Cardiac septum (tissue), 1 donor: ENCODE data around the gene RNF13. TPM values are rescaled to one million over a fixed set of nuclear protein-coding genes. Genes with fewer than 3 reads are reported as not detected.
"Not testable (repeated sequence)": the region's sequence is repeated elsewhere in the genome, so short reads cannot be mapped to it uniquely, and the experiment has no call there.

Experiments
- DNase-seq: peaks from one replicate; pipeline ENCODE4 v3.0.0-alpha.2; 2020; ENCODE audit warnings: low spot score
- intact Hi-C: fragments of 100-400 bp; cut with DNase I; formaldehyde crosslinking; loops from one replicate; pipeline ENCODE4 v1.14.0; 2022
- total RNA-seq: library from RNA; stranded (reverse); fragmentation: NEBNext Ultra II Directional; extraction: Animal tissue kit (Norgen Biotek cat#: 25700); gene quantifications from one replicate; pipeline ENCODE4 v1.2.1, GENCODE V29; 2021
- donor health status: DM: no; HTN: no; CAD: no.

The RNF13 gene
- total RNA-seq, 1 donor from 2014 or later = 46.6 TPM

- intact Hi-C loops = loop anchor here (1.0 to 10.0 kb wide), 3 partner anchors 86 to 577 kb away; partner anchors contain the start of genes EIF2A and SERP1
- no peak for DNase-seq
These were observed 155.2 kb downstream of the RNF13 start for GRCh38 chr3:149968216-149968615.

- DNase-seq = no peak
- intact Hi-C loops = loop anchor here (5.0 to 10.0 kb wide), 2 partner anchors 87 to 575 kb away; partner anchors contain the start of genes EIF2A and SERP1
These were observed 156.3 kb downstream of the RNF13 start for GRCh38 chr3:149969110-149969939.

DNA sequence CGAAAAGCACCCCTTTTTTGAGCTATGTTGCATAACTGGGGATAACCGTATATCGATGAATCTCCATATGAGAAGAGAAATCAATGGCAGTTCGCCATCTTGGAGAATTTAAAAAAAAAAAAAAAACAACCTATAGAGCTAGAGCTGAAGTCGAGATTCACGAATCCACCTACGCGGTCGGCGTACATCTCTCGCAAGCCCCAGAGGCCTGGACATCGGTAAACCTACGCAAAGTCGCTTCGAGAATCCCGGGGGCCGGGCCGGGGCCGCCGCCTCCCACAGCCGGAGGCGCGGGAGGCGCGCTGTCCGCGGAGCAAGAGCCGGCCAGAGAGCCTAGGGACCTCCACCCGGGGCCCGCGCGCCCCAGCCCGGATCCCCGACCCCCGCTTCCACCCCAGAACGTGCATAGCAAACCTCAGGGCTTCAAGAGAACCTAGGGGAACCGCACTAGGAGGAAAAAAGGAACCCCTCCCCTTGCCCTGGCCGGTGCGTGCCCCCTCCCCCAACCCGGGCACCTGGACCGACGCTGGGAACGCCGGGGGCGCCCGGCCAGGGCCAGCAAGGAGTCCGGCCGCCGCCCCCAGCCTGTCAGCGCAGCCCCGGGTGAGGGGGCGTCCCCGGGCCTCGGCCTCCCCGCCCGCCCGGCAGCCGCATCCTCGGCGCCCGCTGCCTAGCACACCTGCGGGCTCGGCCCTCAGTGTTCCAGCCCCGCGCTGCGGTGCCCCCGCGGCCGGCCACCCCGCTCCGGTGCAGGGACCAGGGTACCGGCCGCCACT lies 157.1 kb downstream of the RNF13 start:
- peak; percentile 88 for DNase-seq
- intact Hi-C loops = loop anchor here (2.0 to 10.0 kb wide), 3 partner anchors 88 to 575 kb away; partner anchors contain the start of genes EIF2A, SERP1 and TSC22D2

- intact Hi-C loops = loop anchor here (2.0 kb wide), 1 partner anchor 438 kb away; the partner anchor contains the start of gene TSC22D2
- peak; percentile 82 for DNase-seq
These were observed 157.8 kb downstream of the RNF13 start, which contains the start of gene PFN2 for GRCh38 chr3:149970716-149971402. TSS of gene PFN2 (minus strand) at chr3:149970895. CDS start at chr3:149970856, 39 bp downstream.

GRCh38 chr3:149971403-149972075 lies 158.5 kb downstream of the RNF13 start:
- DNase-seq = peak; percentile 78
- intact Hi-C loops = loop anchor here (2.0 kb wide), 1 partner anchor 437 kb away; the partner anchor contains the start of gene TSC22D2

GRCh38 chr3:149975919-149976318 lies 162.9 kb downstream of the RNF13 start:
- no peak for DNase-seq
- intact Hi-C loops = no loop called here

DNA sequence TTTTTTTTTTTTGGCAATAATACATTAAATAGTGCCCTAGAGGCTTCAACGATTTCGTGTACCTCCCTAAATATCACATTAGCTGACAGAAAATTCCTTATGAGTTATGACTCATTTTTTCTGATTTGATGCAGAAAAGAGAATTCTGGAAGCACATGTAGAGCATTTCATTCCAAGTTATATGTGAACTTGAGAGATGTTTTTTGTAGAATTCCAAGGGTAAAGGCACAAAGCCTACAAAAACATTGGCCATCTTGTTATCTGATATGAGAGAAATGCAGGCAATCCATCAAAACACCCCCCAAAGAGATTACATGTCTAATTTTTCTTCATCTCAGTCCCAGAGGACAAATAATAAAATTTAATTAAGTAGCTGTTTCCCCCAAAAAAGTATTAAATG lies 164.4 kb downstream of the RNF13 start:
- intact Hi-C loops = no loop called here
- no peak for DNase-seq

GRCh38 chr3:149981979-149982378 lies 169.0 kb downstream of the RNF13 start:
- intact Hi-C loops, DNase-seq: not testable (repeated sequence)

DNA sequence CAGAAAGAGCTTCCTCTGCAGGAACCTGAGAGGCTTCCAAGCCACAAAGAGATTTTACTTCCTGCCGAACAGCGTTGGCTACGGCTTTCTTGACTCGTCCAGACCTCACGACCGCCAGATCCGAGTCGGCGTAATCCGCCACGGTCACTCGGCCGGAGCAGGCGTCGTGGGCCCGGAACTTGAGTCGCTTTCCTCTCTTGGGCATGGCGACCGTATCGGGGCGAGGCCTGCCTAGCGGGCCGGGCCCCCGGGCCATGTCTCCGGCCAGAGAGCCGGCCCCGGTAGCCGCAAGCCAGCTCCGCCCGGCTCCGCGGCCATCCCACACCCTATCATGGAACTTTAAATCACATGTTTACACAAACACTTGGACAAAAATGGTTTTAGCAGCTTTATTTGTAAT lies 170.0 kb downstream of the RNF13 start:
- intact Hi-C loops, DNase-seq: not testable (repeated sequence)

- intact Hi-C loops = no loop called here
- DNase-seq = no peak
These were observed 170.6 kb downstream of the RNF13 start for GRCh38 chr3:149983628-149984027.

DNA sequence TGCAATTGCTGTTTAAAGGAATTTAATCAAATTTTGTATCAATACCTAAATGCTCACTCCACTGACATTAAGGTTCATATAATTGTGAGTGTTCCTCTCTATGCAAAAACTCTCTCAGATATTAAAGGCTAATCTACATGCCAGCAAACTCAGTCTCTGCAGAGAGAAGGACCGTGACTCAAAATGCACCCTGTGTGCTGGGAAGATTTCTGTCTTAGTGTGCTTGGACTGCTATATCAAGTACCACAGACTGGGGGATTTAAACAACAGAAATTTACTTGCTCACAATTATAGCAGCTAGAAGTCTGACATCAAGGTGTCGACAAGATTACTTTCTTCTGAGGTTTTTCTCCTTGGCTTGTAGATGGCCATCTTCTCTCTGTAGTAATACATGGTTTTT lies 176.3 kb downstream of the RNF13 start:
- intact Hi-C loops = no loop called here

DNA sequence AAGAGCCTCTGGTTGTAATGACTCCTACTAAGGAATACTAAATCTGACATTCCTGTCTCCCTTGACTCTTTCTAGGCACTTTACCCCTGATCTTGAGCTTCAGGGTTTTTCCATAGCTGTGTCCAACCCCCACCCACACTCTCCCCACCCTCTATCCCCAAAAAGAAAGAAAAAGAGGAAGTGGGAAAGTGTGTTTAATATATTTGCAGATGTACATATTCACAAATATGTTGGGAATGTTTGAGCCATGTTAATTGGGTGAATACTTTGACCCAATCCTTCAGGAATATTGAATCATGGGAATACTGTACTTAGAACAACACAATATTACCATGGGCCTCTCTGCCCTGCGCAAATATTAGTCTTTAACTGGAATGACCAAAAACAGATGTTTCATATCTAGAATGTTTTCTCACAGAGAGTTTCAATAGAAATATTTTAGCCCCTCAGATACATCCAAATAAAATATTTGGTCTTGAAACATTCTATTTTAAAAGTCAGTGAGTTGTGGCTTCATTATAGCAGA lies 177.5 kb downstream of the RNF13 start:
- intact Hi-C loops = no loop called here
- DNase-seq = no peak

More for the DNA sequence above, 176.3 kb downstream of the RNF13 start:
- DNase-seq = no peak

- intact Hi-C loops = no loop called here
- no peak for DNase-seq
These were observed 179.5 kb downstream of the RNF13 start for GRCh38 chr3:149992416-149993058.

DNA sequence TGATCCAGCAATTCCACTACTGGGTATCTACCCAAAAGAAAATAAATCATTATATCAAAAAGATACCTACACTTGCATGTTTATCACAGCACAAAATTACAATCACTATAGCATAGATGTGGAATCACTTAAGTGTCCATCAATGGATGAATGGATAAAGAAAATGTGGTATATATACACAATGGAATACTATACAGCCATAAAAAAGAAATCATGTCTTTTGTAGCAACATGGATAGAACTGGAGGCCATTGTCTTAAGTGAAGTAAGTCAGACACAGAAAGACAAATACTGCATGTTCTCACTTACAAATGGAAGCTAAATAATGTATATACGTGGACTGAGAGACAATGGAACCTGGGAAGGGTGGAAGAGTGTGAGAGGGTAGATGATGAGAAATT lies 185.9 kb downstream of the RNF13 start:
- no peak for DNase-seq
- intact Hi-C loops = no loop called here

DNA sequence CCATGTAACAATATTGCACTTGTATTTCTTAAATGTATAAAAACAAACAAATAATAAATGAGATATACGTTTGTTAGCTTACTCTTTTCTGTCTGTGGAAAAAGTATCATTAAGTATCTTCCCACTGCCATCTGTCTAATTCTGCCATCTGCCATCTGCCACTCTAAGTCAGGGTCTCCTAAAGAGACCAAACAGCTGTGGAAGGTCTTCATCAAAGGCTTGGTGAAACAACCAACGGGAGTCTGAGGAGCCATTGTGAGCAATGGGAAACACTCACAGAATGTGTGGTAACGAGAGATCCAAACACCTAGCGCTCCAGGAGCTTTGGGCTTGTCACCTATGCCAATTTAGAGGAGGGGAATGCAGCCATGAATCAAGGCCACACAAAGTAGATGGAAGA lies 186.4 kb downstream of the RNF13 start:
- intact Hi-C loops = no loop called here
- DNase-seq = no peak

- DNase-seq = no peak
- intact Hi-C loops = no loop called here
These were observed 187.6 kb downstream of the RNF13 start for GRCh38 chr3:150000641-150001040.

- intact Hi-C loops = no loop called here
- DNase-seq = no peak
These were observed 192.5 kb downstream of the RNF13 start for GRCh38 chr3:150005243-150006112.
